ENCODE results near the gene WWOX.
A peak's percentile ranks its signal among the peaks of the same experiment; 100 is the strongest.

The WWOX gene

GRCh38 chr16:78437352-78437968 is 338.0 kb downstream of the WWOX start:
- DNase-seq (ENCODE audit: low read depth in 2 of 2): peak; percentile 12 to 16

GRCh38 chr16:78438219-78438618 is 338.8 kb downstream of the WWOX start:
- no peak for DNase-seq (ENCODE audit: low read depth in 2 of 2)

- no peak for DNase-seq (ENCODE audit: low read depth in 2 of 2)
These were observed 339.2 kb downstream of the WWOX start for GRCh38 chr16:78438632-78439031.

GRCh38 chr16:78439646-78440045 is 340.2 kb downstream of the WWOX start:
- DNase-seq (ENCODE audit: low read depth in 2 of 2): no peak

GRCh38 chr16:78441298-78441697 is 341.8 kb downstream of the WWOX start:
- DNase-seq (ENCODE audit: low read depth in 2 of 2): no peak

- no peak for DNase-seq (ENCODE audit: low read depth in 2 of 2)
These were observed 344.3 kb downstream of the WWOX start for GRCh38 chr16:78443542-78444364.

- DNase-seq (ENCODE audit: low read depth in 2 of 2): no peak
These were observed 346.4 kb downstream of the WWOX start for GRCh38 chr16:78445818-78446217.

GRCh38 chr16:78446486-78446885 is 347.0 kb downstream of the WWOX start:
- DNase-seq (ENCODE audit: low read depth in 2 of 2): no peak

GRCh38 chr16:78446992-78447563 is 347.6 kb downstream of the WWOX start:
- no peak for DNase-seq (ENCODE audit: low read depth in 2 of 2)

GRCh38 chr16:78448658-78449271 is 349.3 kb downstream of the WWOX start:
- DNase-seq (ENCODE audit: low read depth in 2 of 2): no peak

- DNase-seq (ENCODE audit: low read depth in 2 of 2): no peak
These were observed 350.8 kb downstream of the WWOX start for GRCh38 chr16:78450255-78450654.

GRCh38 chr16:78452025-78452555 is 352.6 kb downstream of the WWOX start:
- no peak for DNase-seq (ENCODE audit: low read depth in 2 of 2)

GRCh38 chr16:78455861-78456260 is 356.4 kb downstream of the WWOX start:
- DNase-seq (ENCODE audit: low read depth in 2 of 2): no peak

GRCh38 chr16:78458588-78458987 is 359.1 kb downstream of the WWOX start:
- DNase-seq (ENCODE audit: low read depth in 2 of 2): no peak

- no peak for DNase-seq (ENCODE audit: low read depth in 2 of 2)
These were observed 361.0 kb downstream of the WWOX start for GRCh38 chr16:78460428-78460827.

- DNase-seq (ENCODE audit: low read depth in 2 of 2): no peak
These were observed 361.6 kb downstream of the WWOX start for GRCh38 chr16:78461087-78461486.

GRCh38 chr16:78461496-78462287 is 362.2 kb downstream of the WWOX start:
- DNase-seq (ENCODE audit: low read depth in 2 of 2): no peak

- DNase-seq (ENCODE audit: low read depth in 2 of 2): no peak
These were observed 363.1 kb downstream of the WWOX start for GRCh38 chr16:78462288-78463208.

- no peak for DNase-seq (ENCODE audit: low read depth in 2 of 2)
These were observed 364.1 kb downstream of the WWOX start for GRCh38 chr16:78463591-78463990.

GRCh38 chr16:78464833-78465232 is 365.4 kb downstream of the WWOX start:
- DNase-seq (ENCODE audit: low read depth in 2 of 2): no peak
